IMR-90 (cell line): ENCODE results near the gene SFTA2. TPM values are rescaled to one million over a fixed set of nuclear protein-coding genes. Genes with fewer than 3 reads are reported as not detected.

Experiments
- ATAC-seq: fragments of 200-7000 bp; cut with Tn5 transposase; 2 replicates; pipeline ENCODE4 v1.9.1; 2020; ENCODE audit warnings: low read depth, mild to moderate bottlenecking, moderate library complexity
- BruUV-seq: library from RNA; stranded (reverse); fragments of 400-500 nt; replicated peaks from 2 replicates; lab custom pipeline; 2021; lab: Mats Ljungman, UMichigan
- CTCF ChIA-PET: fragments of 300-600 bp; formaldehyde crosslinking; extraction: SDS; loops from one replicate; lab custom pipeline; 2021; ENCODE audit warnings: antibody characterized with exemption; lab: Yijun Ruan, JAX
- POLR2A ChIA-PET: fragments of 300-600 bp; sonication (Branson Sonifier 250); formaldehyde crosslinking; loops from one replicate; lab custom pipeline; 2022; ENCODE audit warnings: antibody characterized with exemption; ENCODE audit not compliant: unreplicated experiment; lab: Charles Lee
- DNase-seq: peaks from one replicate; pipeline ENCODE4 v3.0.0; 2013
- H2AFZ ChIP-seq: replicated peaks from 2 replicates; pipeline ENCODE3; 2013; ENCODE audit warnings: low read length, mild to moderate bottlenecking; ENCODE audit not compliant: poor library complexity
- H2AK5ac ChIP-seq: 2 replicates; pipeline ENCODE4 v1.6.1; 2013; ENCODE audit warnings: low read depth, low read length, inconsistent platforms
- H2AK9ac ChIP-seq: replicated peaks from 2 replicates; pipeline ENCODE3; 2013; ENCODE audit warnings: mild to moderate bottlenecking, low read depth, low read length, moderate library complexity; ENCODE audit not compliant: poor library complexity
- H2BK120ac ChIP-seq: 2 replicates; pipeline ENCODE4 v1.6.1; 2013; ENCODE audit warnings: low read depth, low read length, inconsistent platforms
- H2BK15ac ChIP-seq: 3 replicates; pipeline ENCODE4 v1.6.1; 2013; ENCODE audit warnings: low read depth, low read length, inconsistent platforms
- H2BK20ac ChIP-seq: 2 replicates; pipeline ENCODE4 v1.6.1; 2013; ENCODE audit warnings: low read depth, mild to moderate bottlenecking, inconsistent platforms, low read length, moderate library complexity
- H2BK5ac ChIP-seq: 2 replicates; pipeline ENCODE4 v1.6.1; 2013; ENCODE audit warnings: mild to moderate bottlenecking, low read depth, low read length, inconsistent platforms; ENCODE audit not compliant: poor library complexity, severe bottlenecking
- H3K14ac ChIP-seq: replicated peaks from 2 replicates; pipeline ENCODE4 v1.6.1; 2013; ENCODE audit warnings: low read depth, low read length, inconsistent platforms
- H3K18ac ChIP-seq: 2 replicates; pipeline ENCODE4 v1.6.1; 2013; ENCODE audit warnings: low read depth, low read length, control low read depth
- H3K23ac ChIP-seq: 2 replicates; pipeline ENCODE4 v1.6.1; 2013; ENCODE audit warnings: low read depth, low read length, inconsistent platforms
- H3K27ac ChIP-seq: 2 replicates; pipeline ENCODE4 v1.5.1; 2013; ENCODE audit warnings: mild to moderate bottlenecking, control low read depth, low read length; ENCODE audit not compliant: insufficient read depth
- H3K27me3 ChIP-seq: 2 replicates; pipeline ENCODE4 v1.6.1; 2013; ENCODE audit warnings: low read length; ENCODE audit not compliant: control insufficient read depth, insufficient read depth
- H3K36me3 ChIP-seq: 2 replicates; pipeline ENCODE4 v1.6.1; 2013; ENCODE audit warnings: low read length, mixed read lengths; ENCODE audit not compliant: control insufficient read depth, insufficient read depth
- H3K4ac ChIP-seq: 2 replicates; pipeline ENCODE4 v1.6.1; 2013; ENCODE audit warnings: low read depth, low read length, inconsistent platforms
- H3K4me1 ChIP-seq: 2 replicates; pipeline ENCODE4 v1.6.1; 2013; ENCODE audit warnings: low read length, mixed read lengths; ENCODE audit not compliant: control insufficient read depth, insufficient read depth
- H3K4me2 ChIP-seq: 2 replicates; pipeline ENCODE4 v1.6.1; 2013; ENCODE audit warnings: low read depth, mild to moderate bottlenecking, control low read depth, low read length, moderate library complexity
- H3K4me3 ChIP-seq: 2 replicates; pipeline ENCODE4 v1.5.1; 2013; ENCODE audit warnings: low read depth, mild to moderate bottlenecking, control low read depth, low read length, moderate library complexity; ENCODE audit not compliant: insufficient read depth
- H3K56ac ChIP-seq: 2 replicates; pipeline ENCODE4 v1.6.1; 2013; ENCODE audit warnings: low read length, inconsistent platforms; ENCODE audit not compliant: insufficient read depth; ENCODE audit errors: extremely low read depth
- H3K79me1 ChIP-seq, 2 experiments: 2 replicates each; pipeline ENCODE4 v1.6.1; 2013; ENCODE audit warnings: low read length in 2 of 2, inconsistent platforms in 1 of 2, low read depth in 1 of 2
- H3K9ac ChIP-seq: 2 replicates; pipeline ENCODE4 v1.6.1; 2013; ENCODE audit warnings: low read depth, low read length, control low read depth
- H3K9me1 ChIP-seq: 2 replicates; pipeline ENCODE4 v1.6.1; 2013; ENCODE audit warnings: low read length, inconsistent platforms; ENCODE audit not compliant: insufficient read depth
- H3K9me3 ChIP-seq: 2 replicates; pipeline ENCODE4 v1.6.1; 2013; ENCODE audit warnings: low read length; ENCODE audit not compliant: control insufficient read depth, insufficient read depth
- H4K20me1 ChIP-seq: 2 replicates; pipeline ENCODE4 v1.6.1; 2013; ENCODE audit warnings: low read length, inconsistent platforms; ENCODE audit not compliant: insufficient read depth
- H4K5ac ChIP-seq: 2 replicates; pipeline ENCODE4 v1.6.1; 2013; ENCODE audit warnings: mild to moderate bottlenecking, low read depth, low read length, control low read depth
- H4K8ac ChIP-seq, 2 experiments: 2 replicates each; pipeline ENCODE4 v1.6.1; 2013; ENCODE audit warnings: low read depth in 2 of 2, low read length in 2 of 2, control low read depth in 1 of 2, inconsistent platforms in 1 of 2
- H4K91ac ChIP-seq: 2 replicates; pipeline ENCODE4 v1.6.1; 2013; ENCODE audit warnings: low read depth, low read length, inconsistent platforms; ENCODE audit not compliant: insufficient read depth
- BHLHE40 ChIP-seq: fragments of 150-350 bp; IDR thresholded peaks from 2 replicates; pipeline ENCODE4 v1.6.1; 2016; ENCODE audit warnings: mild to moderate bottlenecking, low read depth, low read length
- CHD1 ChIP-seq: IDR thresholded peaks from 2 replicates; pipeline ENCODE4 v1.6.1; 2012; ENCODE audit warnings: low read depth, low read length, improper control_type of control experiment
- CTCF ChIP-seq: conservative IDR thresholded peaks from 2 replicates; pipeline ENCODE4 v1.5.1; 2012; ENCODE audit warnings: mild to moderate bottlenecking, low read depth, low read length, improper control_type of control experiment
- ELK1 ChIP-seq: fragments of 150-350 bp; IDR thresholded peaks from 2 replicates; pipeline ENCODE4 v1.6.1; 2016; ENCODE audit warnings: low read depth, mild to moderate bottlenecking, low read length, moderate library complexity, borderline replicate concordance
- FOS ChIP-seq: fragments of 150-350 bp; IDR thresholded peaks from 2 replicates; pipeline ENCODE4 v1.6.1; 2016; ENCODE audit warnings: low read depth, low read length
- NFE2L2 ChIP-seq: fragments of 150-350 bp; IDR thresholded peaks from 2 replicates; pipeline ENCODE4 v1.6.1; 2016; ENCODE audit warnings: low read depth, mild to moderate bottlenecking, low read length
- POLR2A ChIP-seq: IDR thresholded peaks from 2 replicates; pipeline ENCODE4 v1.6.1; 2012; ENCODE audit warnings: mild to moderate bottlenecking, low read depth, low read length
- RAD21 ChIP-seq: IDR thresholded peaks from 2 replicates; pipeline ENCODE4 v1.6.1; 2012; ENCODE audit warnings: low read length, improper control_type of control experiment
- RFX5 ChIP-seq: IDR thresholded peaks from 2 replicates; pipeline ENCODE4 v1.8.0; 2012; ENCODE audit warnings: low read depth, mild to moderate bottlenecking, low read length, moderate library complexity
- USF2 ChIP-seq: fragments of 150-350 bp; IDR thresholded peaks from 2 replicates; pipeline ENCODE4 v1.6.1; 2017; ENCODE audit warnings: mild to moderate bottlenecking, antibody characterized with exemption, low read length, low read depth
- WGBS, 2 experiments: methylation state at CpG; one replicate each; pipeline versions ENCODE4 v1.1.5 to v1.1.7; 2013; ENCODE audit warnings: missing lambda C conversion rate in 2 of 2; ENCODE audit not compliant: insufficient read length in 1 of 2; ENCODE audit errors: extremely low coverage in 2 of 2; 5-methylcytosine and 5-hydroxymethylcytosine counted together
- dilution Hi-C: fragments of 300-500 bp; cut with HindIII; formaldehyde crosslinking; loops from one replicate; pipeline ENCODE4 v1.14.3; 2018; ENCODE audit warnings: low sequenced_read_pairs; ENCODE audit not compliant: unreplicated experiment
- in situ Hi-C: fragments of 300-500 bp; cut with MboI; formaldehyde crosslinking; loops from 3 replicates; pipeline ENCODE4 v1.14.3; 2019; ENCODE audit warnings: low sequenced_read_pairs, inconsistent platforms, mixed read lengths
- intact Hi-C: fragments of 100-400 bp; cut with micrococcal nuclease; formaldehyde crosslinking; loops from 2 replicates; pipeline ENCODE4 v1.10.0; 2022
- polyA plus RNA-seq, 3 experiments: library from polyadenylated mRNA; depleted of rRNA; stranded (reverse); fragments of >200 nt; gene quantifications; 2 replicates each; pipeline ENCODE4 v1.2.3, GENCODE V29; 2012; ENCODE audit warnings: low replicate concordance in 1 of 3
- total RNA-seq: library from RNA; depleted of rRNA; stranded (reverse); fragments of >200 nt; gene quantifications from 2 replicates; pipeline ENCODE4 v1.2.3, GENCODE V29; 2012

Gene SFTA2
- total and polyA plus RNA-seq, 2 of the 4 experiments (the other 2 are of a cell fraction): not detected

- no peak for TF ChIP-seq RFX5
Observed at GRCh38 chr6:30914854-30915590, 16.9 kb downstream of the SFTA2 start (continued).

- POLR2A ChIA-PET: interaction anchor here (0.7 to 0.8 kb wide), 2 partner anchors 168 to 299 kb away, joined by 3 to 10 read pairs; no protein-coding TSS in a partner anchor
- in situ Hi-C loops (no loop called here), intact Hi-C loops (loop anchor here (1.0 to 10.0 kb wide), 2 partner anchors 86 to 281 kb away; no protein-coding TSS in a partner anchor), dilution Hi-C loops (no loop called here)
- Histone ChIP-seq H3K4me1 (peaks cover 12% of the 10 kb centered on the region), H4K20me1 (no peaks in the 10 kb centered on the region), H3K4me3 (peak within 1 kb of the TSS; percentile 44), H4K8ac (peak within 1 kb of the TSS; percentile 100), H3K79me1 (peaks cover 7 to 13% of the 10 kb centered on the region in 2 experiments), H3K14ac (peak within 1 kb of the TSS; percentile 97), H3K23ac (peak within 1 kb of the TSS; percentile 92), H3K9me1 (no peaks in the 10 kb centered on the region), H2BK120ac (peak within 1 kb of the TSS; percentile 51), H2BK5ac (peak within 1 kb of the TSS; percentile 84), H3K4me2 (peak within 1 kb of the TSS; percentile 91), H3K18ac (peak within 1 kb of the TSS; percentile 62), H3K27ac (peak within 1 kb of the TSS; percentile 82), H3K56ac (peak within 1 kb of the TSS; percentile 85), H3K4ac (peak within 1 kb of the TSS; percentile 98), H3K27me3 (no peaks in the 10 kb centered on the region), H2BK15ac (peak within 1 kb of the TSS; percentile 44; the same call in 1 of the 3 replicates), H3K36me3 (peaks cover 22% of the 10 kb centered on the region), H3K9me3 (no peaks in the 10 kb centered on the region), H2AFZ (peak within 1 kb of the TSS; percentile 99), H2BK20ac (no peak within 1 kb of the TSS), H2AK9ac (peak within 1 kb of the TSS; percentile 97), H2AK5ac (peak within 1 kb of the TSS; percentile 95), H4K91ac (peak within 1 kb of the TSS; percentile 90), H4K5ac (peak within 1 kb of the TSS; percentile 92), H3K9ac (peak within 1 kb of the TSS; percentile 90)
- 0% methylated on average over 8 of the region's 52 CpGs; no CpG with 5 or more reads in 1 of the 2 experiments for WGBS, 2 experiments
- BruUV-seq: TSS peak; percentile 55
- ATAC-seq (peak; percentile 97), DNase-seq (peak; percentile 88)
- CTCF ChIA-PET: interaction anchor here (0.8 to 3.6 kb wide), 11 partner anchors 12 to 173 kb away, joined by 3 to 31 read pairs (median 12); no protein-coding TSS in a partner anchor
- TF ChIP-seq RAD21 (peak; percentile 50), CHD1 (no peak), CTCF (peak; percentile 54), NFE2L2 (no peak), POLR2A (peak; percentile 60; the same call in 1 of the 2 replicates), ELK1 (no peak), BHLHE40 (no peak), FOS (no peak), USF2 (peak; percentile 30; the same call in 1 of the 2 replicates)
Observed at GRCh38 chr6:30914076-30914853, 17.7 kb downstream of the SFTA2 start, which contains the start of gene VARS2. Gene VARS2, plus strand, starts transcription at chr6:30914238. Its CDS starts 599 bp downstream, at chr6:30914837.
